Muscle layer of colon (tissue), 2 donors: ENCODE measurements around the gene SMARCE1.

Source experiments
- H3K27ac ChIP-seq: one replicate; pipeline ENCODE4 v1.7.0; 2013; ENCODE audit warnings: low read depth, mild to moderate bottlenecking, low read length, moderate library complexity
- H3K27me3 ChIP-seq, 2 donors: one replicate each; pipeline ENCODE4 v1.7.0; 2013; ENCODE audit warnings: low read length in 2 of 2, mild to moderate bottlenecking in 2 of 2; ENCODE audit not compliant: insufficient read depth in 2 of 2, control insufficient read depth in 1 of 2
- H3K36me3 ChIP-seq: one replicate; pipeline ENCODE4 v1.7.0; 2013; ENCODE audit warnings: mild to moderate bottlenecking, low read length; ENCODE audit not compliant: insufficient read depth
- H3K4me1 ChIP-seq: one replicate; pipeline ENCODE4 v1.7.0; 2013; ENCODE audit warnings: mild to moderate bottlenecking, low read length; ENCODE audit not compliant: insufficient read depth
- H3K4me3 ChIP-seq, 2 donors: one replicate each; pipeline ENCODE4 v1.7.0; 2013; ENCODE audit warnings: low read length in 2 of 2, low read depth in 1 of 2, mild to moderate bottlenecking in 1 of 2, moderate library complexity in 1 of 2
- H3K9ac ChIP-seq: one replicate; pipeline ENCODE4 v1.7.0; 2013; ENCODE audit warnings: low read length
- H3K9me3 ChIP-seq: one replicate; pipeline ENCODE4 v1.7.0; 2013; ENCODE audit warnings: mild to moderate bottlenecking, low read length
- donor health status: abdominal sarcoma.
- donor health status: Adenocarcinoma of cecum.

Gene SMARCE1

GRCh38 chr17:40607641-40608040 is 40.0 kb downstream of the SMARCE1 start:
- no peaks in the 10 kb centered on the region for H3K27me3 ChIP-seq
- H3K4me3 ChIP-seq: no peak overlapping the region
- H3K4me1 ChIP-seq: peaks cover 9% of the 10 kb centered on the region
- H3K36me3 ChIP-seq: no peaks in the 10 kb centered on the region
- H3K9me3 ChIP-seq: no peaks in the 10 kb centered on the region
- H3K9ac ChIP-seq: no peak overlapping the region
- no peak overlapping the region for H3K27ac ChIP-seq

GRCh38 chr17:40606548-40607353 is 40.9 kb downstream of the SMARCE1 start:
- Histone ChIP-seq H3K36me3 (no peaks in the 10 kb centered on the region), H3K9ac (no peak overlapping the region), H3K4me1 (peaks cover 17% of the 10 kb centered on the region), H3K27ac (no peak overlapping the region), H3K4me3 (no peak overlapping the region), H3K9me3 (no peaks in the 10 kb centered on the region), H3K27me3 (no peaks in the 10 kb centered on the region)

- Histone ChIP-seq H3K9ac (no peak overlapping the region), H3K9me3 (no peaks in the 10 kb centered on the region), H3K4me1 (peaks cover 19% of the 10 kb centered on the region), H3K27me3 (no peaks in the 10 kb centered on the region), H3K27ac (no peak overlapping the region), H3K4me3 (no peak overlapping the region), H3K36me3 (no peaks in the 10 kb centered on the region)
Observed at GRCh38 chr17:40605306-40605705, 42.3 kb downstream of the SMARCE1 start.

GRCh38 chr17:40604327-40605080 is 43.1 kb downstream of the SMARCE1 start:
- Histone ChIP-seq H3K9ac (no peak overlapping the region), H3K27me3 (no peaks in the 10 kb centered on the region), H3K36me3 (no peaks in the 10 kb centered on the region), H3K27ac (no peak overlapping the region), H3K4me1 (peaks cover 19% of the 10 kb centered on the region), H3K4me3 (no peak overlapping the region), H3K9me3 (no peaks in the 10 kb centered on the region)

GRCh38 chr17:40602445-40603443 is 44.9 kb downstream of the SMARCE1 start:
- H3K4me3 ChIP-seq: no peak overlapping the region
- H3K27me3 ChIP-seq: no peaks in the 10 kb centered on the region
- no peaks in the 10 kb centered on the region for H3K9me3 ChIP-seq
- no peaks in the 10 kb centered on the region for H3K36me3 ChIP-seq
- H3K4me1 ChIP-seq: peaks cover 19% of the 10 kb centered on the region
- peak overlapping the region; percentile 86 for H3K27ac ChIP-seq
- H3K9ac ChIP-seq: no peak overlapping the region

GRCh38 chr17:40600486-40601046 is 47.1 kb downstream of the SMARCE1 start:
- no peak overlapping the region for H3K27ac ChIP-seq

GRCh38 chr17:40599468-40599763 is 48.2 kb downstream of the SMARCE1 start:
- no peak overlapping the region for H3K9ac ChIP-seq
- no peaks in the 10 kb centered on the region for H3K9me3 ChIP-seq
- H3K36me3 ChIP-seq: no peaks in the 10 kb centered on the region
- peaks cover 19% of the 10 kb centered on the region for H3K4me1 ChIP-seq
- H3K4me3 ChIP-seq: no peak overlapping the region
- H3K27ac ChIP-seq: no peak overlapping the region
- no peaks in the 10 kb centered on the region for H3K27me3 ChIP-seq

More at GRCh38 chr17:40600486-40601046, 47.1 kb downstream of the SMARCE1 start:
- Histone ChIP-seq H3K36me3 (no peaks in the 10 kb centered on the region), H3K4me1 (peaks cover 19% of the 10 kb centered on the region), H3K27me3 (no peaks in the 10 kb centered on the region), H3K4me3 (no peak overlapping the region), H3K9ac (no peak overlapping the region), H3K9me3 (no peaks in the 10 kb centered on the region)

GRCh38 chr17:40598619-40599467 is 48.8 kb downstream of the SMARCE1 start:
- H3K9ac ChIP-seq: no peak overlapping the region
- H3K4me3 ChIP-seq: no peak overlapping the region

GRCh38 chr17:40598301-40598618 is 49.4 kb downstream of the SMARCE1 start:
- Histone ChIP-seq H3K4me3 (no peak overlapping the region), H3K27ac (no peak overlapping the region), H3K9ac (no peak overlapping the region), H3K27me3 (no peaks in the 10 kb centered on the region), H3K9me3 (no peaks in the 10 kb centered on the region), H3K4me1 (peaks cover 16% of the 10 kb centered on the region), H3K36me3 (no peaks in the 10 kb centered on the region)

More at GRCh38 chr17:40598619-40599467, 48.8 kb downstream of the SMARCE1 start:
- Histone ChIP-seq H3K9me3 (no peaks in the 10 kb centered on the region), H3K27ac (no peak overlapping the region), H3K4me1 (peaks cover 19% of the 10 kb centered on the region), H3K36me3 (no peaks in the 10 kb centered on the region), H3K27me3 (no peaks in the 10 kb centered on the region)

GRCh38 chr17:40597556-40598300 is 49.9 kb downstream of the SMARCE1 start:
- H3K9ac ChIP-seq: no peak overlapping the region
- no peaks in the 10 kb centered on the region for H3K9me3 ChIP-seq

More at GRCh38 chr17:40597556-40598300, 49.9 kb downstream of the SMARCE1 start:
- Histone ChIP-seq H3K36me3 (no peaks in the 10 kb centered on the region), H3K4me3 (no peak overlapping the region), H3K27ac (no peak overlapping the region), H3K4me1 (peaks cover 11% of the 10 kb centered on the region), H3K27me3 (no peaks in the 10 kb centered on the region)
